Left ventricle myocardium inferior (tissue), 1 donor: ENCODE data around the gene ZNFX1. TPM values are rescaled to one million over a fixed set of nuclear protein-coding genes. Genes with fewer than 3 reads are reported as not detected.
"Not testable (repeated sequence)": the region's sequence is repeated elsewhere in the genome, so short reads cannot be mapped to it uniquely, and the experiment has no call there.

Source experiments
- DNase-seq: peaks from one replicate; pipeline ENCODE4 v3.0.0-alpha.2; 2020
- H3K27ac ChIP-seq: fragments of 200-600 bp; replicated peaks from 2 replicates; pipeline ENCODE4 v1.8.0; 2021
- H3K27me3 ChIP-seq: fragments of 200-600 bp; 2 replicates; pipeline ENCODE4 v1.8.0; 2021; ENCODE audit warnings: low read depth
- H3K36me3 ChIP-seq: fragments of 200-600 bp; 2 replicates; pipeline ENCODE4 v1.8.0; 2021
- H3K4me1 ChIP-seq: fragments of 200-600 bp; 2 replicates; pipeline ENCODE4 v1.8.0; 2021
- H3K4me3 ChIP-seq: fragments of 200-600 bp; 2 replicates; pipeline ENCODE4 v1.8.0; 2021; ENCODE audit warnings: mild to moderate bottlenecking, moderate library complexity
- H3K9me3 ChIP-seq: fragments of 200-600 bp; replicated peaks from 2 replicates; pipeline ENCODE4 v1.8.0; 2021
- CTCF ChIP-seq: fragments of 200-600 bp; IDR thresholded peaks from 2 replicates; pipeline ENCODE4 v1.8.0; 2021; ENCODE audit warnings: antibody characterized with exemption, mild to moderate bottlenecking, borderline replicate concordance
- intact Hi-C: fragments of 100-400 bp; cut with micrococcal nuclease; formaldehyde crosslinking; loops from one replicate; pipeline ENCODE4 v1.11.0; 2022
- total RNA-seq: library from RNA; stranded (reverse); fragmentation: NEBNext Ultra II Directional; extraction: Animal tissue kit (Norgen Biotek cat#: 25700); gene quantifications from one replicate; pipeline ENCODE4 v1.2.1, GENCODE V29; 2021
- donor health status: DM: no; HTN: yes; CAD: no; lungs with severe emphysema.

Gene ZNFX1
- total RNA-seq, 1 donor from 2014 or later: 22.2 TPM

GRCh38 chr20:49210101-49210756, 67.6 kb downstream of the ZNFX1 start:
- no peaks in the 10 kb centered on the region for H3K27me3 ChIP-seq
- no peaks in the 10 kb centered on the region for H3K4me1 ChIP-seq
- TF ChIP-seq CTCF: no peak
- intact Hi-C loops: no loop called here
- H3K36me3 ChIP-seq: no peaks in the 10 kb centered on the region
- H3K9me3 ChIP-seq: peaks cover 19% of the 10 kb centered on the region
- H3K27ac ChIP-seq: no peak overlapping the region
- DNase-seq: no peak
- H3K4me3 ChIP-seq: no peak overlapping the region

- H3K27ac ChIP-seq: no peak overlapping the region
- TF ChIP-seq CTCF: no peak
- no peak for DNase-seq
- H3K27me3 ChIP-seq: no peaks in the 10 kb centered on the region
- no peaks in the 10 kb centered on the region for H3K36me3 ChIP-seq
- no peaks in the 10 kb centered on the region for H3K4me1 ChIP-seq
- intact Hi-C loops: no loop called here
- no peak overlapping the region for H3K4me3 ChIP-seq
- H3K9me3 ChIP-seq: peaks cover 19% of the 10 kb centered on the region
Measured at GRCh38 chr20:49207076-49207475, 70.8 kb downstream of the ZNFX1 start.

GRCh38 chr20:49203746-49204145, 74.1 kb downstream of the ZNFX1 start:
- Histone ChIP-seq H3K27me3 (no peaks in the 10 kb centered on the region), H3K36me3 (no peaks in the 10 kb centered on the region), H3K9me3 (peaks cover 5% of the 10 kb centered on the region), H3K4me1 (no peaks in the 10 kb centered on the region), H3K4me3 (no peak overlapping the region), H3K27ac (no peak overlapping the region)
- no peak for DNase-seq
- no peak for TF ChIP-seq CTCF
- intact Hi-C loops: no loop called here

GRCh38 chr20:49203011-49203410, 74.8 kb downstream of the ZNFX1 start:
- Histone ChIP-seq H3K27me3 (no peaks in the 10 kb centered on the region), H3K4me3 (no peak overlapping the region), H3K4me1 (no peaks in the 10 kb centered on the region), H3K9me3 (peaks cover 5% of the 10 kb centered on the region), H3K27ac (no peak overlapping the region), H3K36me3 (no peaks in the 10 kb centered on the region)
- intact Hi-C loops: no loop called here
- no peak for TF ChIP-seq CTCF
- DNase-seq: no peak

- no peaks in the 10 kb centered on the region for H3K27me3 ChIP-seq
- no peak for TF ChIP-seq CTCF
- H3K36me3 ChIP-seq: no peaks in the 10 kb centered on the region
- no peak overlapping the region for H3K27ac ChIP-seq
- DNase-seq: no peak
- no peaks in the 10 kb centered on the region for H3K4me1 ChIP-seq
- H3K4me3 ChIP-seq: no peak overlapping the region
- intact Hi-C loops: no loop called here
- H3K9me3 ChIP-seq: peaks cover 5% of the 10 kb centered on the region
Measured at GRCh38 chr20:49199729-49200293, 78.0 kb downstream of the ZNFX1 start.

GRCh38 chr20:49192944-49193518, 84.8 kb downstream of the ZNFX1 start:
- H3K9me3 ChIP-seq, H3K27ac ChIP-seq, H3K4me1 ChIP-seq, DNase-seq, H3K27me3 ChIP-seq, H3K4me3 ChIP-seq, intact Hi-C loops, H3K36me3 ChIP-seq: not testable (repeated sequence)
